SK-N-SH treated with all-trans-retinoic acid at 6 μM for 48 hours (cell line): ENCODE measurements around the gene GLYAT.

Experiments used
- ATAC-seq: fragments of 200-7000 bp; cut with Tn5 transposase; 3 replicates; pipeline ENCODE4 v1.9.1; 2020; ENCODE audit warnings: mild to moderate bottlenecking, moderate library complexity
- BACH2 ChIP-seq: fragments of 250-450 bp; sonication (Bioruptor Pico); IDR thresholded peaks from 2 replicates; pipeline ENCODE4 v1.9.0; 2021; ENCODE audit warnings: mild to moderate bottlenecking, borderline replicate concordance
- CREB5 ChIP-seq: fragments of 250-450 bp; sonication (Bioruptor Pico); IDR thresholded peaks from 2 replicates; pipeline ENCODE4 v1.5.1; 2020; ENCODE audit warnings: low read depth, mild to moderate bottlenecking, moderate library complexity
- CSRNP3 ChIP-seq: fragments of 250-450 bp; sonication (Bioruptor Pico); IDR thresholded peaks from 2 replicates; pipeline ENCODE4 v1.5.1; 2021; ENCODE audit warnings: mild to moderate bottlenecking, moderate library complexity
- ESRRG ChIP-seq: fragments of 250-450 bp; sonication (Bioruptor Pico); IDR thresholded peaks from 2 replicates; pipeline ENCODE4 v1.6.1; 2021; ENCODE audit warnings: mild to moderate bottlenecking
- GLIS3 ChIP-seq: fragments of 250-450 bp; sonication (Bioruptor Pico); IDR thresholded peaks from 2 replicates; pipeline ENCODE4 v1.5.0; 2020; ENCODE audit warnings: mild to moderate bottlenecking, moderate library complexity
- ISL1 ChIP-seq: fragments of 250-450 bp; sonication (Bioruptor Pico); IDR thresholded peaks from 2 replicates; pipeline ENCODE4 v2.1.2; 2022; ENCODE audit warnings: mild to moderate bottlenecking, moderate library complexity
- PATZ1 ChIP-seq: fragments of 250-450 bp; sonication (Bioruptor Pico); IDR thresholded peaks from 2 replicates; pipeline ENCODE4 v1.8.0; 2020; ENCODE audit warnings: mild to moderate bottlenecking, moderate library complexity, borderline replicate concordance
- RARB ChIP-seq: fragments of 250-450 bp; sonication (Bioruptor Pico); IDR thresholded peaks from 2 replicates; pipeline ENCODE4 v1.8.0; 2021; ENCODE audit warnings: mild to moderate bottlenecking, moderate library complexity
- SNAI2 ChIP-seq: fragments of 250-450 bp; sonication (Bioruptor Pico); IDR thresholded peaks from 2 replicates; pipeline ENCODE4 v1.5.0; 2020; ENCODE audit warnings: mild to moderate bottlenecking, moderate library complexity
- TCF4 ChIP-seq: fragments of 250-450 bp; sonication (Bioruptor Pico); IDR thresholded peaks from 2 replicates; pipeline ENCODE4 v1.8.0; 2021; ENCODE audit warnings: mild to moderate bottlenecking, moderate library complexity, borderline replicate concordance
- TOX ChIP-seq: fragments of 250-450 bp; sonication (Bioruptor Pico); IDR thresholded peaks from 2 replicates; pipeline ENCODE4 v1.8.0; 2021; ENCODE audit warnings: mild to moderate bottlenecking, moderate library complexity, borderline replicate concordance
- TSHZ2 ChIP-seq: fragments of 250-450 bp; sonication (Bioruptor Pico); IDR thresholded peaks from 2 replicates; pipeline ENCODE4 v1.5.0; 2020; ENCODE audit warnings: mild to moderate bottlenecking, moderate library complexity
- ZFP3 ChIP-seq: fragments of 250-450 bp; sonication (Bioruptor Pico); IDR thresholded peaks from 2 replicates; pipeline ENCODE4 v1.5.0; 2020; ENCODE audit warnings: mild to moderate bottlenecking, moderate library complexity
- ZFP30 ChIP-seq: fragments of 450-650 bp; formaldehyde crosslinking; IDR thresholded peaks from 2 replicates; pipeline ENCODE4 v1.5.0; 2022; ENCODE audit warnings: mild to moderate bottlenecking, moderate library complexity
- ZNF565 ChIP-seq: fragments of 450-650 bp; formaldehyde crosslinking; conservative IDR thresholded peaks from 2 replicates; pipeline ENCODE4 v1.5.0; 2020; ENCODE audit warnings: low read depth, mild to moderate bottlenecking, moderate library complexity
- ZNF8 ChIP-seq: fragments of 450-650 bp; formaldehyde crosslinking; IDR thresholded peaks from 2 replicates; pipeline ENCODE4 v1.5.0; 2020; ENCODE audit warnings: mild to moderate bottlenecking, moderate library complexity

Gene GLYAT

GRCh38 chr11:58745705-58746364, 14.1 kb upstream of the GLYAT start:
- no peak for ATAC-seq

GRCh38 chr11:58744988-58745704, 13.4 kb upstream of the GLYAT start:
- no peak for TF ChIP-seq BACH2
- no peak for TF ChIP-seq TCF4 (CRISPR knock-in tag)
- TF ChIP-seq CREB5 (CRISPR knock-in tag): no peak
- TF ChIP-seq ISL1 (CRISPR knock-in tag): no peak
- TF ChIP-seq SNAI2 (CRISPR knock-in tag): no peak
- TF ChIP-seq TSHZ2 (CRISPR knock-in tag): no peak
- no peak for TF ChIP-seq ESRRG
- TF ChIP-seq, all 23 proteins: peak for 0
- no peak for ATAC-seq

More at GRCh38 chr11:58745705-58746364, 14.1 kb upstream of the GLYAT start:
- TF ChIP-seq ZFP30 (CRISPR knock-in tag) (no peak), ZNF8 (CRISPR knock-in tag) (no peak), TOX (CRISPR knock-in tag) (no peak), PATZ1 (no peak), TSHZ2 (CRISPR knock-in tag) (no peak), RARB (no peak), BACH2 (no peak), ESRRG (no peak), SNAI2 (CRISPR knock-in tag) (no peak), GLIS3 (CRISPR knock-in tag) (no peak), CREB5 (CRISPR knock-in tag) (no peak), CSRNP3 (CRISPR knock-in tag) (no peak), ISL1 (CRISPR knock-in tag) (no peak), TCF4 (CRISPR knock-in tag) (no peak), ZNF565 (CRISPR knock-in tag) (no peak), ZFP3 (CRISPR knock-in tag) (no peak)
